ENCODE measurements around the gene VPS50.

DNA sequence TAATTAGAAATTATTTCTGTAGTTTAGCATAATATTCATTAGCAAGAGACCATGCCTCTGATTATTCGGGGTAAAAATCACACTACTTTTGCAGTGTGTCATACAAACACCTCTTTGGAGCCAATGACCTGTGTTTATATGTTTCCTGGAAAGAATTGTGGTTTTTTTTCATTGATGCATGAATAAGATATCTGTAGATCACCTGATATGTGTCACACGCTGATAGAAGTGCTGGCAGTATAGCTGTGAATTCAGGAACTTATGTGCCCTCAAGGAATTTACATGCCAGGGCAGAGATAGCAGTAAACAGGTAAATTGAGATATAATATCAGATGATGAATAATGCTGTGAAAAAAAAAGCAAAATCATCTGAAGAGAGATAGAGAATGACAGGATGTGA lies 118.2 kb downstream of the VPS50 start:
- TF ChIP-seq, protein P1, sequence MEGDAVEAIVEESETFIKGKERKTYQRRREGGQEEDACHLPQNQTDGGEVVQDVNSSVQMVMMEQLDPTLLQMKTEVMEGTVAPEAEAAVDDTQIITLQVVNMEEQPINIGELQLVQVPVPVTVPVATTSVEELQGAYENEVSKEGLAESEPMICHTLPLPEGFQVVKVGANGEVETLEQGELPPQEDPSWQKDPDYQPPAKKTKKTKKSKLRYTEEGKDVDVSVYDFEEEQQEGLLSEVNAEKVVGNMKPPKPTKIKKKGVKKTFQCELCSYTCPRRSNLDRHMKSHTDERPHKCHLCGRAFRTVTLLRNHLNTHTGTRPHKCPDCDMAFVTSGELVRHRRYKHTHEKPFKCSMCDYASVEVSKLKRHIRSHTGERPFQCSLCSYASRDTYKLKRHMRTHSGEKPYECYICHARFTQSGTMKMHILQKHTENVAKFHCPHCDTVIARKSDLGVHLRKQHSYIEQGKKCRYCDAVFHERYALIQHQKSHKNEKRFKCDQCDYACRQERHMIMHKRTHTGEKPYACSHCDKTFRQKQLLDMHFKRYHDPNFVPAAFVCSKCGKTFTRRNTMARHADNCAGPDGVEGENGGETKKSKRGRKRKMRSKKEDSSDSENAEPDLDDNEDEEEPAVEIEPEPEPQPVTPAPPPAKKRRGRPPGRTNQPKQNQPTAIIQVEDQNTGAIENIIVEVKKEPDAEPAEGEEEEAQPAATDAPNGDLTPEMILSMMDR (IDR thresholded peaks at IDR 0.05 in 2 of 3, conservative IDR thresholded peaks at IDR 0.05 in 1 of 3; ENCODE audit: borderline replicate concordance in 1 of 3, insufficient read depth in 1 of 3, low read depth in 2 of 3, low read length in 2 of 3) = no peak
- TF ChIP-seq MAX (IDR thresholded peaks at IDR 0.05) = no peak
- TF ChIP-seq TCF7L2 (IDR thresholded peaks at IDR 0.05; ENCODE audit: borderline replicate concordance, extremely low read depth, insufficient read depth, insufficient read length) = no peak
- TF ChIP-seq, protein P2, sequence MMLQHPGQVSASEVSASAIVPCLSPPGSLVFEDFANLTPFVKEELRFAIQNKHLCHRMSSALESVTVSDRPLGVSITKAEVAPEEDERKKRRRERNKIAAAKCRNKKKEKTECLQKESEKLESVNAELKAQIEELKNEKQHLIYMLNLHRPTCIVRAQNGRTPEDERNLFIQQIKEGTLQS (IDR thresholded peaks at IDR 0.05) = no peak
- TF ChIP-seq POLR2A (IDR thresholded peaks at IDR 0.05; ENCODE audit: borderline replicate concordance, extremely low read depth, insufficient read depth, insufficient read length) = no peak
- no peak for TF ChIP-seq REST (IDR thresholded peaks at IDR 0.05; ENCODE audit: low read depth)
- no peak for TF ChIP-seq CEBPB (IDR thresholded peaks at IDR 0.05; ENCODE audit: low read depth)
- TF ChIP-seq EZH2phosphoT487 (IDR thresholded peaks at IDR 0.05; ENCODE audit: borderline replicate concordance) = no peak
- no peak for TF ChIP-seq CBX3 (IDR thresholded peaks at IDR 0.05; ENCODE audit: low read depth)
- no peak for TF ChIP-seq SIN3A (IDR thresholded peaks at IDR 0.05; ENCODE audit: low read depth)
- TF ChIP-seq YY1 (IDR thresholded peaks at IDR 0.05; ENCODE audit: extremely low read depth, insufficient replicate concordance, low read depth, low read length) = no peak
- TF ChIP-seq POLR2AphosphoS5 (IDR thresholded peaks at IDR 0.05; ENCODE audit: low read depth, low read length) = no peak
- no peak for TF ChIP-seq EGR1 (IDR thresholded peaks at IDR 0.05; ENCODE audit: low read depth)
- TF ChIP-seq RAD21 (IDR thresholded peaks at IDR 0.05; ENCODE audit: low read depth) = no peak
